Skin epidermis (tissue), 12 donors: ENCODE data around the gene ZNF385C.

Source experiments
- H3K27ac ChIP-seq, 21 experiments: fragments of 200-600 bp; sonication (generic) in 11 of 21; one replicate each; pipeline ENCODE4 v1.5.0; 2020; ENCODE audit warnings: mild to moderate bottlenecking in 3 of 21, inconsistent platforms in 2 of 21, moderate library complexity in 2 of 21
- H3K4me3 ChIP-seq, 7 experiments: fragments of 200-600 bp; sonication (generic) in 2 of 7; one replicate each; pipeline ENCODE4 v1.5.0; 2020; ENCODE audit warnings: inconsistent platforms in 2 of 7, mild to moderate bottlenecking in 2 of 7, moderate library complexity in 1 of 7

The ZNF385C gene

GRCh38 chr17:42111871-42112551 is 13.7 kb upstream of the ZNF385C start:
- Histone ChIP-seq H3K27ac (peak overlapping the region; percentile 61 to 99 (median 90)), H3K4me3 (peak overlapping the region; percentile 34 to 71 (median 48))

- peak overlapping the region in 18 of 21 experiments; percentile 79 to 99 (median 90) for H3K27ac ChIP-seq
These were observed 13.0 kb upstream of the ZNF385C start for GRCh38 chr17:42111265-42111636.

GRCh38 chr17:42110301-42111264 is 12.3 kb upstream of the ZNF385C start:
- H3K4me3 ChIP-seq: no peak overlapping the region
- H3K27ac ChIP-seq: peak overlapping the region in 4 of 21 experiments; percentile 5 to 86 (median 85)

More at GRCh38 chr17:42111265-42111636, 13.0 kb upstream of the ZNF385C start:
- peak overlapping the region in 3 of 7 experiments; percentile 43 to 71 (median 55) for H3K4me3 ChIP-seq

- Histone ChIP-seq H3K27ac (no peak overlapping the region), H3K4me3 (no peak overlapping the region)
These were observed 10.8 kb upstream of the ZNF385C start for GRCh38 chr17:42109086-42109485.

- Histone ChIP-seq H3K4me3 (peak overlapping the region in 3 of 7 experiments; percentile 2 to 15 (median 14)), H3K27ac (no peak overlapping the region)
These were observed 9.6 kb upstream of the ZNF385C start for GRCh38 chr17:42107597-42108576.

- H3K27ac ChIP-seq: no peak overlapping the region
- peak overlapping the region in 3 of 7 experiments; percentile 2 to 15 (median 14) for H3K4me3 ChIP-seq
These were observed 8.9 kb upstream of the ZNF385C start for GRCh38 chr17:42107124-42107523.

GRCh38 chr17:42106009-42106408 is 7.7 kb upstream of the ZNF385C start:
- Histone ChIP-seq H3K4me3 (no peak overlapping the region), H3K27ac (no peak overlapping the region)

GRCh38 chr17:42104264-42104663 is 6.0 kb upstream of the ZNF385C start:
- Histone ChIP-seq H3K27ac (no peak overlapping the region), H3K4me3 (no peak overlapping the region)

GRCh38 chr17:42103221-42103954 is 5.1 kb upstream of the ZNF385C start:
- Histone ChIP-seq H3K27ac (no peak overlapping the region), H3K4me3 (no peak overlapping the region)

GRCh38 chr17:42101513-42102292 is 3.4 kb upstream of the ZNF385C start:
- Histone ChIP-seq H3K27ac (no peak overlapping the region), H3K4me3 (no peak overlapping the region)

- H3K4me3 ChIP-seq: peak overlapping the region in 1 of 7 experiments; percentile 24
- no peak overlapping the region for H3K27ac ChIP-seq
These were observed 592 bp upstream of the ZNF385C start for GRCh38 chr17:42098730-42099399.

GRCh38 chr17:42096360-42097111 is 1.7 kb downstream of the ZNF385C start:
- Histone ChIP-seq H3K4me3 (no peak overlapping the region), H3K27ac (no peak overlapping the region)

GRCh38 chr17:42094375-42095069 is 3.8 kb downstream of the ZNF385C start:
- no peak overlapping the region for H3K27ac ChIP-seq
- H3K4me3 ChIP-seq: no peak overlapping the region

GRCh38 chr17:42092939-42093338 is 5.3 kb downstream of the ZNF385C start:
- Histone ChIP-seq H3K4me3 (no peak overlapping the region), H3K27ac (no peak overlapping the region)

GRCh38 chr17:42090964-42091790 is 7.1 kb downstream of the ZNF385C start:
- Histone ChIP-seq H3K27ac (no peak overlapping the region), H3K4me3 (no peak overlapping the region)
